GM12873 (cell line): Measurements from ENCODE around the gene KATNB1.

Experiments used
- CTCF ChIP-seq: IDR thresholded peaks from 2 replicates; pipeline ENCODE4 v1.5.1; 2012; ENCODE audit warnings: low read depth, mild to moderate bottlenecking, moderate library complexity, low read length, control low read depth; ENCODE audit not compliant: insufficient read depth; ENCODE audit errors: missing control alignments

The KATNB1 gene

DNA sequence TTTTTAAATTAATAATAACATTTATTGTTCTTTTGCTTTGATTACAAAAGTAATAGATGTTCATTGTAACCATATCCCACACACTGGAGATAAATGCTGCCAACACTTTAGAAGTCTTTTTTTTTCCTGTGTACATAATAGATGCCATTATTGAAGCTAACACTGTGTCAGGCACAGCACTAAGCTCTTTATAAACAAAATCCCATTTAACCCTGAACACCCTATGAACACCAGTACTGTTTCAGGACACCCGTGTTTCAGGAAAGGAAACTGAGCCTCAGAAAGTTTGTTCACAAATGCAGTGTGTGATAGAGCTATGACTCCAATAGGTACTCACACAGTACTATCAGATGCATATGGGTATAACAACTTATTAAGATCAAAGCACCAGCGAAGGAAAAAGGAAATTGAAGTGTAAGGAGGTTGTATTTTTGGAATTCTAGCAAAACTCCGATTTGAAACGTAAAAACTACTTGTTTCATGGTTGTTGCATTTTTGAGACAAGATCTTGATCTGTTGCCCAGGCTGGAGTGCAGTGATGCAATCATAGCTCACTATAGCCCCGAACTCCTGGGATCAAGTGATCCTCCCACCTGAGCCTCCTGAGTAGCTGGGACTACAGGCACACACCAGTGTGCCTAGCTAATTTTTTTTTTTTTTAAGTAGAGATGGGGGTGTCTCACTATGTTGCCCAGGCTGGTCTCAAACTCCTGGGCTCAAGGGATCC is 68.7 kb downstream of the KATNB1 start:
- TF ChIP-seq CTCF = no peak

DNA sequence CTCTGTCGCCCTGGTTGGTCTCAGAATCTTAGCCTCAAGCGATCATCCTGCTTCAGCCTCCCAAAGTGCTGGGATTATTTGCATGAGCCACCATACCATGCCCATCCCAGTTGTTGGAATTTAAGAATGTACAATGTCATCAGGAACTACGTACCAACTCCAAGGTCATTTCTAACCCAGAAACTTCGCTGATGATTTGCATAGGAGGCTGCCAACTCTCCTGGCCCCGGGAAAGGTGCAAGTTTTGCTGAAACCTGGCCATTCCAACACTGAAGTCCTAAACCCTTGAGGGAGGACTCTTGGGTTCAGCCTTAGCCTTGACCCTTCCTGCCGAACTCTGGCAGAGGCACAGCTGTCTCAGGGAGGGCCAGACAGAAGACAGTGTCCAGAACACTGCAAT is 69.6 kb downstream of the KATNB1 start:
- TF ChIP-seq CTCF = no peak
